ENCODE measurements around the gene CCR1. TPM values are rescaled to one million over a fixed set of nuclear protein-coding genes. Genes with fewer than 3 reads are reported as not detected.

The CCR1 gene
- total and polyA plus RNA-seq, 2 of the 4 experiments (the other 2 are of a cell fraction), result not detected

DNA sequence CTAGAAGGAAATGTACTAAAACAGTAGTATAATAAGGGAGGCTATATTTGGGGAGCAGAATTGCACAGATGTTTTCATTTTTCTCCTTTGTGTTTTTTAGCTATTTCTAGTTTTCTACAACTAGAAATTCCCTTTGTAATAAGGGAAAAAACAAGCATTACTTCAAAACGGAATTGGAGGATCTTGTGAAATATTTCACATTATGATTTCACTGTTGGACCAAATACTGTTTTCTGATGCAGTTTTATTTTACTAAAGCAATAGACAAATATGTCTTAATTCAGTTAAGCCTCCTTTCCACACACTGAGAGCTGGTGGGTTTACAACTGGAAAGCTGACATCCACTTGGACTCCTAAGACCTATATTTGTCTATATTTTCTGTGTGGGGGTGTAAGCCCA lies 7.3 kb downstream of the CCR1 start:
- Histone ChIP-seq H3K27ac (ENCODE audit: insufficient read depth, low read length) (no peak overlapping the region), H4K5ac (ENCODE audit: low read depth, low read length) (no peak overlapping the region), H3K56ac (ENCODE audit: extremely low read depth, insufficient read depth, low read length) (no peak overlapping the region), H3K27me3 (ENCODE audit: control insufficient read depth, insufficient read depth, low read length) (peaks cover 26% of the 10 kb centered on the region), H3K79me1 (ENCODE audit: low read depth in 1 of 2, low read length in 2 of 2) (no peaks in the 10 kb centered on the region), H3K14ac (replicated peaks; ENCODE audit: low read depth, low read length) (no peak overlapping the region), H2AFZ (replicated peaks; ENCODE audit: low read length, poor library complexity) (no peak overlapping the region), H3K4me3 (ENCODE audit: insufficient read depth, low read depth, low read length) (no peak overlapping the region), H3K9me3 (ENCODE audit: control insufficient read depth, insufficient read depth, low read length) (no peaks in the 10 kb centered on the region), H3K9me1 (ENCODE audit: insufficient read depth, low read length) (no peaks in the 10 kb centered on the region), H2BK120ac (ENCODE audit: low read depth, low read length) (no peak overlapping the region), H2AK5ac (ENCODE audit: low read depth, low read length) (no peak overlapping the region), H2BK20ac (ENCODE audit: low read depth, low read length) (no peak overlapping the region), H2BK15ac (ENCODE audit: low read depth, low read length) (no peak overlapping the region), H3K23ac (ENCODE audit: low read depth, low read length) (no peak overlapping the region), H3K4ac (ENCODE audit: low read depth, low read length) (no peak overlapping the region), H2BK5ac (ENCODE audit: low read depth, low read length, poor library complexity, severe bottlenecking) (no peak overlapping the region), H3K4me1 (ENCODE audit: control insufficient read depth, insufficient read depth, low read length) (no peaks in the 10 kb centered on the region), H4K8ac (ENCODE audit: low read depth in 2 of 2, low read length in 2 of 2) (no peak overlapping the region), H4K91ac (ENCODE audit: insufficient read depth, low read depth, low read length) (no peak overlapping the region), H3K18ac (ENCODE audit: low read depth, low read length) (no peak overlapping the region), H3K4me2 (ENCODE audit: low read depth, low read length) (no peak overlapping the region), H3K36me3 (ENCODE audit: control insufficient read depth, insufficient read depth, low read length) (no peaks in the 10 kb centered on the region), H3K9ac (ENCODE audit: low read depth, low read length) (no peak overlapping the region), H4K20me1 (ENCODE audit: insufficient read depth, low read length) (no peaks in the 10 kb centered on the region), H2AK9ac (replicated peaks; ENCODE audit: low read depth, low read length, poor library complexity) (no peak overlapping the region)
- BruUV-seq (replicated peaks), result no TSS peak
- POLR2A ChIA-PET (ENCODE audit: unreplicated experiment), result no interaction called here
- WGBS, 2 experiments (ENCODE audit: extremely low coverage in 2 of 2, insufficient read length in 1 of 2), result no CpG with 5 or more reads among the region's 1 CpG
- TF ChIP-seq MAZ (IDR thresholded peaks at IDR 0.05; ENCODE audit: borderline replicate concordance, low read depth, low read length) (no peak), MAFK (IDR thresholded peaks at IDR 0.05; ENCODE audit: low read depth, low read length) (no peak), NFE2L2 (IDR thresholded peaks at IDR 0.05; ENCODE audit: low read depth, low read length) (no peak), SMC3 (IDR thresholded peaks at IDR 0.05; ENCODE audit: low read depth, low read length) (no peak), RAD21 (IDR thresholded peaks at IDR 0.05; ENCODE audit: low read length) (no peak), RCOR1 (IDR thresholded peaks at IDR 0.05; ENCODE audit: insufficient replicate concordance, low read length) (no peak), CEBPB (IDR thresholded peaks at IDR 0.05; ENCODE audit: low read depth, low read length) (no peak), BHLHE40 (IDR thresholded peaks at IDR 0.05; ENCODE audit: low read depth, low read length) (no peak), RFX5 (IDR thresholded peaks at IDR 0.05; ENCODE audit: low read depth, low read length) (no peak), MXI1 (IDR thresholded peaks at IDR 0.05; ENCODE audit: borderline replicate concordance, low read depth, low read length) (no peak)
- TF ChIP-seq, protein P1, sequence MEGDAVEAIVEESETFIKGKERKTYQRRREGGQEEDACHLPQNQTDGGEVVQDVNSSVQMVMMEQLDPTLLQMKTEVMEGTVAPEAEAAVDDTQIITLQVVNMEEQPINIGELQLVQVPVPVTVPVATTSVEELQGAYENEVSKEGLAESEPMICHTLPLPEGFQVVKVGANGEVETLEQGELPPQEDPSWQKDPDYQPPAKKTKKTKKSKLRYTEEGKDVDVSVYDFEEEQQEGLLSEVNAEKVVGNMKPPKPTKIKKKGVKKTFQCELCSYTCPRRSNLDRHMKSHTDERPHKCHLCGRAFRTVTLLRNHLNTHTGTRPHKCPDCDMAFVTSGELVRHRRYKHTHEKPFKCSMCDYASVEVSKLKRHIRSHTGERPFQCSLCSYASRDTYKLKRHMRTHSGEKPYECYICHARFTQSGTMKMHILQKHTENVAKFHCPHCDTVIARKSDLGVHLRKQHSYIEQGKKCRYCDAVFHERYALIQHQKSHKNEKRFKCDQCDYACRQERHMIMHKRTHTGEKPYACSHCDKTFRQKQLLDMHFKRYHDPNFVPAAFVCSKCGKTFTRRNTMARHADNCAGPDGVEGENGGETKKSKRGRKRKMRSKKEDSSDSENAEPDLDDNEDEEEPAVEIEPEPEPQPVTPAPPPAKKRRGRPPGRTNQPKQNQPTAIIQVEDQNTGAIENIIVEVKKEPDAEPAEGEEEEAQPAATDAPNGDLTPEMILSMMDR (conservative IDR thresholded peaks at IDR 0.05; ENCODE audit: low read depth, low read length), result no peak
- DNase-seq, result no peak
- in situ Hi-C loops (cut with MboI; ENCODE audit: low sequenced_read_pairs) (no loop called here), intact Hi-C loops (cut with micrococcal nuclease) (no loop called here), dilution Hi-C loops (cut with HindIII; ENCODE audit: low sequenced_read_pairs, unreplicated experiment) (no loop called here)
- CTCF ChIA-PET, result no interaction called here
- ATAC-seq (ENCODE audit: low read depth), result no peak

All from IMR-90 (cell line).